HG03159 (cell line): ENCODE data around the gene METTL2A.
"Not testable (repeated sequence)": the region's sequence is repeated elsewhere in the genome, so short reads cannot be mapped to it uniquely, and the experiment has no call there.

ENCODE experiments used
- ATAC-seq: cut with Tn5 transposase; IDR thresholded peaks from one replicate; pipeline ENCODE4 v1.9.1; 2021; ENCODE audit warnings: mild to moderate bottlenecking, moderate library complexity; ENCODE audit not compliant: unreplicated experiment

Gene METTL2A

GRCh38 chr17:62423647-62424461, at the start of gene METTL2A:
TSS of gene METTL2A (plus strand) at chr17:62423897. CDS start at chr17:62423903, 6 bp downstream.
- ATAC-seq = peak; percentile 95

- no peak for ATAC-seq
These were observed 43.4 kb upstream of the METTL2A start, which contains the start of gene EFCAB3 for GRCh38 chr17:62380253-62380652. TSS of gene EFCAB3 (plus strand) at chr17:62380553. CDS start at chr17:62382980, 2,427 bp downstream.

- no peak for ATAC-seq
These were observed 42.1 kb upstream of the METTL2A start for GRCh38 chr17:62381561-62381960.

- no peak for ATAC-seq
These were observed 34.8 kb upstream of the METTL2A start for GRCh38 chr17:62388856-62389255.

GRCh38 chr17:62392908-62393307, 30.8 kb upstream of the METTL2A start:
- no peak for ATAC-seq

- no peak for ATAC-seq
These were observed 24.8 kb upstream of the METTL2A start for GRCh38 chr17:62398891-62399290.

GRCh38 chr17:62405451-62405850, 18.2 kb upstream of the METTL2A start:
- ATAC-seq = no peak

- not testable (repeated sequence) for ATAC-seq
These were observed 10.6 kb upstream of the METTL2A start for GRCh38 chr17:62413090-62413489.

- ATAC-seq = not testable (repeated sequence)
These were observed 2.5 kb downstream of the METTL2A start for GRCh38 chr17:62426214-62426613.

GRCh38 chr17:62435251-62435650, 11.6 kb downstream of the METTL2A start:
- not testable (repeated sequence) for ATAC-seq

- ATAC-seq = not testable (repeated sequence)
These were observed 17.5 kb downstream of the METTL2A start for GRCh38 chr17:62441181-62441580.

GRCh38 chr17:62444063-62444462, 20.4 kb downstream of the METTL2A start:
- ATAC-seq = no peak

- ATAC-seq = not testable (repeated sequence)
These were observed 22.1 kb downstream of the METTL2A start for GRCh38 chr17:62445791-62446190.

GRCh38 chr17:62452195-62452594, 28.5 kb downstream of the METTL2A start:
- ATAC-seq = not testable (repeated sequence)

GRCh38 chr17:62453041-62453440, 29.3 kb downstream of the METTL2A start:
- not testable (repeated sequence) for ATAC-seq

- ATAC-seq = peak; percentile 37
These were observed 30.0 kb downstream of the METTL2A start for GRCh38 chr17:62453656-62454055.

GRCh38 chr17:62454111-62454510, 30.4 kb downstream of the METTL2A start:
- ATAC-seq = peak; percentile 62

- no peak for ATAC-seq
These were observed 32.3 kb downstream of the METTL2A start for GRCh38 chr17:62456016-62456415.

- not testable (repeated sequence) for ATAC-seq
These were observed 34.8 kb downstream of the METTL2A start for GRCh38 chr17:62458483-62458882.

- not testable (repeated sequence) for ATAC-seq
These were observed 40.7 kb downstream of the METTL2A start for GRCh38 chr17:62464422-62464821.

GRCh38 chr17:62465271-62465670, 41.6 kb downstream of the METTL2A start:
- ATAC-seq = not testable (repeated sequence)

- ATAC-seq = not testable (repeated sequence)
These were observed 47.1 kb downstream of the METTL2A start for GRCh38 chr17:62470666-62471379.
